Colonic mucosa (tissue), 4 donors: Measurements from ENCODE around the gene EYA4. TPM values are rescaled to one million over a fixed set of nuclear protein-coding genes. Genes with fewer than 3 reads are reported as not detected.

Experiments
- DNase-seq: peaks from one replicate; pipeline ENCODE4 v3.0.0-alpha.2; 2020
- H3K27ac ChIP-seq: fragments of 200-600 bp; one replicate; pipeline ENCODE4 v1.8.0; 2021
- H3K27me3 ChIP-seq: fragments of 200-600 bp; one replicate; pipeline ENCODE4 v1.8.0; 2021
- H3K36me3 ChIP-seq: fragments of 200-600 bp; one replicate; pipeline ENCODE4 v1.8.0; 2021
- H3K4me1 ChIP-seq: fragments of 200-600 bp; one replicate; pipeline ENCODE4 v1.8.0; 2021; ENCODE audit warnings: mild to moderate bottlenecking
- H3K4me3 ChIP-seq: fragments of 200-600 bp; one replicate; pipeline ENCODE4 v1.8.0; 2021
- H3K9ac ChIP-seq, 2 donors: one replicate each; pipeline ENCODE4 v1.7.0; 2013; ENCODE audit warnings: control low read depth in 2 of 2, low read depth in 2 of 2, low read length in 2 of 2
- H3K9me3 ChIP-seq: fragments of 200-600 bp; one replicate; pipeline ENCODE4 v1.8.0; 2021
- intact Hi-C: fragments of 100-400 bp; cut with DNase I; formaldehyde crosslinking; loops from one replicate; pipeline ENCODE4 v1.14.1; 2022
- total RNA-seq, 2 donors: library from RNA; stranded (reverse); fragmentation: NEBNext Ultra II Directional in 1 of 2; extraction: Animal tissue kit (Norgen Biotek cat#: 25700) in 1 of 2; gene quantifications; one replicate each; pipeline ENCODE4 v1.2.1, GENCODE V29; 2021
- TF ChIP-seq, protein P1 (sequence below): fragments of 200-600 bp; IDR thresholded peaks from one replicate; pipeline ENCODE4 v1.8.0; 2022; ENCODE audit warnings: antibody characterized with exemption, mild to moderate bottlenecking
- donor health status: healthy.
- donor health status: DM: no; HTN: no; CAD: no.
- donor health status: DM: no; HTN: no; CAD: no.

EYA4 gene
- total RNA-seq, 2 donors from 2014 or later, result 0.05 TPM; not detected in 1

DNA sequence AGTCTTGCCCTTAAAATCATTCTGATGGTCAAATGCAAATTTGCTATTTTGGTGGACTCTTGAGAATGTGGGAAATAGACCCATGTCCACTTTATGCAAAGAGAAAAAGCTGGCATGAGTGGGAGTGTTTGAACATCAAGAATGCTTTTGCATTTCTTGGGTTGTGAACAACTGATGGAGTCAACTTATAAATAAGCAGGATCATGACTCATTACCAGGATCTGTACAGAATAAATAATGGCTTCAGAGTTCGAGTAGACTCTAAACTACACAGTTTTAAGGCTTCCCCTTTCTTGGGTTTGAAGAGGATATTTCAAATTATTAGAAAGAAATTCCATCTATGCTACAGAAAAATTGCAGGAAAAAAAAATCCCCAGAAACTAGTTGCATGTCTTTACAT, 195.5 kb downstream of the EYA4 start:
- no peak overlapping the region for H3K4me3 ChIP-seq
- intact Hi-C loops, result no loop called here
- H3K4me1 ChIP-seq, result no peaks in the 10 kb centered on the region
- H3K9ac ChIP-seq, result no peak overlapping the region
- H3K27ac ChIP-seq, result no peak overlapping the region
- no peaks in the 10 kb centered on the region for H3K27me3 ChIP-seq
- DNase-seq, result no peak
- no peaks in the 10 kb centered on the region for H3K9me3 ChIP-seq
- TF ChIP-seq, protein P1, sequence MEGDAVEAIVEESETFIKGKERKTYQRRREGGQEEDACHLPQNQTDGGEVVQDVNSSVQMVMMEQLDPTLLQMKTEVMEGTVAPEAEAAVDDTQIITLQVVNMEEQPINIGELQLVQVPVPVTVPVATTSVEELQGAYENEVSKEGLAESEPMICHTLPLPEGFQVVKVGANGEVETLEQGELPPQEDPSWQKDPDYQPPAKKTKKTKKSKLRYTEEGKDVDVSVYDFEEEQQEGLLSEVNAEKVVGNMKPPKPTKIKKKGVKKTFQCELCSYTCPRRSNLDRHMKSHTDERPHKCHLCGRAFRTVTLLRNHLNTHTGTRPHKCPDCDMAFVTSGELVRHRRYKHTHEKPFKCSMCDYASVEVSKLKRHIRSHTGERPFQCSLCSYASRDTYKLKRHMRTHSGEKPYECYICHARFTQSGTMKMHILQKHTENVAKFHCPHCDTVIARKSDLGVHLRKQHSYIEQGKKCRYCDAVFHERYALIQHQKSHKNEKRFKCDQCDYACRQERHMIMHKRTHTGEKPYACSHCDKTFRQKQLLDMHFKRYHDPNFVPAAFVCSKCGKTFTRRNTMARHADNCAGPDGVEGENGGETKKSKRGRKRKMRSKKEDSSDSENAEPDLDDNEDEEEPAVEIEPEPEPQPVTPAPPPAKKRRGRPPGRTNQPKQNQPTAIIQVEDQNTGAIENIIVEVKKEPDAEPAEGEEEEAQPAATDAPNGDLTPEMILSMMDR, result no peak
- no peaks in the 10 kb centered on the region for H3K36me3 ChIP-seq

DNA sequence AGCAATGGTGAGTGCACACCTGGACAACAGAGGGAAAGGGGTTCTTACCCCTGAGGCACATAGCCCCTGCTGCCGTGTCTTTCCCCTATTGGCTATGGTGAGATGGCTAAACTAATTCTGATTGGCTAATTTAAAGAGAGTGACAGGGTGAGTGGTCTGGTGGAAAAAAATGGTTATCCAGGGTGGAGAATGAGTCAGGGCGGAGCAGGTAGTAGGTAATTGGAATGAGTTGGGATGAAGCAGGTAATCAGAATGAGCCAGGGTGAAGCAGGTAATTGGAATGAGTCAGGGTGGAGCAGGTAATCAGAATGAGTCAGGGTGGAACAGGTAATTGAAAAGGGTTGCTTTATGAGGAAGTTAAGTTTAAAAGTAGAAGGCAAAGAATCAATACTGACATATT, 200.3 kb downstream of the EYA4 start:
- Histone ChIP-seq H3K36me3 (no peaks in the 10 kb centered on the region), H3K9ac (no peak overlapping the region), H3K4me1 (no peaks in the 10 kb centered on the region), H3K9me3 (no peaks in the 10 kb centered on the region), H3K4me3 (no peak overlapping the region), H3K27ac (no peak overlapping the region), H3K27me3 (no peaks in the 10 kb centered on the region)
- DNase-seq, result no peak
- intact Hi-C loops, result no loop called here
- TF ChIP-seq, protein P1, result no peak

GRCh38 chr6:133446789-133447188, 205.6 kb downstream of the EYA4 start:
- TF ChIP-seq, protein P1, result no peak
- intact Hi-C loops, result no loop called here
- H3K27ac ChIP-seq, result no peak overlapping the region
- no peaks in the 10 kb centered on the region for H3K36me3 ChIP-seq
- no peaks in the 10 kb centered on the region for H3K9me3 ChIP-seq
- no peak overlapping the region for H3K4me3 ChIP-seq
- H3K9ac ChIP-seq, result no peak overlapping the region
- H3K4me1 ChIP-seq, result no peaks in the 10 kb centered on the region
- no peak for DNase-seq
- no peaks in the 10 kb centered on the region for H3K27me3 ChIP-seq

DNA sequence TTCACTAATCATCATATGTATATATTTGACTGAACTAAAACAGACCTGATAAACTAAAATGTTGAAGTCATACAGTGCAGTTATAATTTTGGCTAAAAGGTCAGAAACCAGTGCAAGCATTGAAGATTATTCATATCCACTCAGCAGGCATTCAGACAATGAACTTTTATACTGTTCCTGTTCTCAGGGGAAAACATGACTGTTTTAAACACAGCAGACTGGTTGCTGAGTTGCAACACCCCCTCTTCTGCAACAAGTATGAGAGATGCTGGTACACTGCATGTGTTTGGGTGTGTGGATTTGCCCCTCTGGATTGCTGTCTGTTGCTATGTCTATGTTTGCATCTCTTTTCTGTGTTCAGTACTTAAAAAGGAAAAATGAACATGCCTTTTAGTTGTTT, 206.8 kb downstream of the EYA4 start:
- TF ChIP-seq, protein P1, result no peak
- no peaks in the 10 kb centered on the region for H3K27me3 ChIP-seq
- H3K9ac ChIP-seq, result no peak overlapping the region
- H3K36me3 ChIP-seq, result no peaks in the 10 kb centered on the region
- no peak overlapping the region for H3K27ac ChIP-seq
- no peak overlapping the region for H3K4me3 ChIP-seq
- DNase-seq, result no peak
- no peaks in the 10 kb centered on the region for H3K4me1 ChIP-seq
- intact Hi-C loops, result no loop called here
- H3K9me3 ChIP-seq, result no peaks in the 10 kb centered on the region

DNA sequence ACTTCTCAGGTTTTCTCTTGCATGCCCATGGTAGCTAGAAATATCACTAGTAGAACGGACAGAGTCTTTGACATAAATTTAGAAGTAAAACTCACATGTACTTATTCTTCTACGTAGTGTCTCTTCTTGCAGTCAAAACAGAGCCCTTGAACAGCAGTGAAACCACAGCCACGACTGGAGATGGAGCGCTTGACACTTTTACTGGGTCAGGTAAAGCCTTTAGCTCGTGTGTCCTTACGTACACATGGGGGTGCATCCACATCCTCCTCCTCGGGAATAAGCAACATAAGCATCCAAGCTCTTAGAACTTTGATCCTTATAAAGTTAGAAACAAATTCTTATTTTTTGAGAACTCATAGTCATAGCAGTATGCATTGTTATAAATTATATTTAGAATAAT, 215.3 kb downstream of the EYA4 start:
- intact Hi-C loops, result no loop called here
- H3K36me3 ChIP-seq, result no peaks in the 10 kb centered on the region
- no peak overlapping the region for H3K4me3 ChIP-seq
- TF ChIP-seq, protein P1, result no peak
- no peaks in the 10 kb centered on the region for H3K9me3 ChIP-seq
- H3K9ac ChIP-seq, result no peak overlapping the region
- H3K27ac ChIP-seq, result no peak overlapping the region
- no peaks in the 10 kb centered on the region for H3K4me1 ChIP-seq
- H3K27me3 ChIP-seq, result no peaks in the 10 kb centered on the region
- no peak for DNase-seq

DNA sequence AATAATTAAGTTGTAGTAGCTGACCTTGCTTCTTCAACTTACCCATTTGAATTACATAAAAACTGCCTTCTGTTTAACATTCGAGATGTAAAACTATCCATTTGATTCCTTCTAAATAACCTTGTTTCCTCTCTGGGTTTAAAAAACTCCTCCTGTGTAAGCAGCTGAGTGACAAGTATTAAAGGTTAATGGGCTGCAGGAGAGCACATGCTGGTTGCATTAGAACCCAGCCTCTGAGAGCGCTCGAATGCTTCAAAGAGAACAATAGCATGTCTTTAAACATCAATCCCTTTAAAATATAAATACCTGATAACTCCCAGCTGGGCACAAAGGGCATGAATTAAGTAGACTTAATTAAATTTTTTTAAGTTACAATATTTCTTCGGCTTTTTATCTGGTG, 215.8 kb downstream of the EYA4 start:
- TF ChIP-seq, protein P1, result no peak
- no peaks in the 10 kb centered on the region for H3K9me3 ChIP-seq
- no peaks in the 10 kb centered on the region for H3K36me3 ChIP-seq
- H3K27me3 ChIP-seq, result no peaks in the 10 kb centered on the region
- intact Hi-C loops, result no loop called here
- H3K4me3 ChIP-seq, result no peak overlapping the region
- no peaks in the 10 kb centered on the region for H3K4me1 ChIP-seq
- no peak overlapping the region for H3K27ac ChIP-seq
- H3K9ac ChIP-seq, result no peak overlapping the region
- DNase-seq, result no peak
